NB4 (cell line): ENCODE results near the gene RAB11FIP3.

Experiments
- POLR2A ChIP-seq: IDR thresholded peaks from 2 replicates; pipeline ENCODE4 v1.6.1; 2011; ENCODE audit warnings: mild to moderate bottlenecking; ENCODE audit not compliant: insufficient read length; ENCODE audit errors: extremely low read depth
- TF ChIP-seq, protein P1 (sequence below): IDR thresholded peaks from one replicate; pipeline ENCODE4 v1.5.1; 2012; ENCODE audit warnings: low read depth, low read length

DNA sequence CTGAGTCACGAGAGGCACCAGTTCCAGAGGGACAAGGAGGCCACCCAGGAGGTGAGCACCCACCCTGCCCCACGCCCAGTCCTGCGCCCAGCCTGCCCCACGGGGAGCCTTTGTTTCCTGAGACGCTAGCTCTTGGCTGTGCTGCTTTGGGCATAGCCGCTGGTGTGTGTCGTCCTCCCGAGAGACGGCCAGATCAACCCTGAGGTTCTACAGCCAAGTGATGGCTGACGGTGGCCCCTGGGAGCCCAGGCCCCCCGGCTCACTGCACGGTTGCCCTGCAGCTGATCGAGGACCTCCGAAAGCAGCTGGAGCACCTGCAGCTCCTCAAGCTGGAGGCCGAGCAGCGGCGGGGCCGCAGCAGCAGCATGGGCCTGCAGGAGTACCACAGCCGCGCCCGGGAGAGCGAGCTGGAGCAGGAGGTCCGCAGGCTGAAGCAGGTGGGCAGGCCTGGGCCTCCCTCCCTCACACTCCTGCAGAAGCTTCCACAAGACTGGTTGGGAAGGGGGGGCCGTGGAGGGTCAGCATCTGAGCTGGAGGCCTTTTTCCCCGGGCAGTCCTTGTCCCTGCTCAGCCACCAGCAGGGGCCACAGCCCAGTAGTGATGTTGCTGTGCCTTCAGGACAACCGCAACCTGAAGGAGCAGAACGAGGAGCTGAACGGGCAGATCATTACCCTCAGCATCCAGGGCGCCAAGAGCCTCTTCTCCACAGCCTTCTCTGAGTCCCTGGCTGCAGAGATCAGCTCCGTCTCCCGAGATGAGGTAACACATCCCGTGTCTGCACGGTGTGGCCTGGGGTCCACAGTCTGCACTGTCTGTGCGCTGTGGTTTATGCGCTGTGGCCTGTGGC is 94.6 kb downstream of the RAB11FIP3 start:
- TF ChIP-seq, protein P1, sequence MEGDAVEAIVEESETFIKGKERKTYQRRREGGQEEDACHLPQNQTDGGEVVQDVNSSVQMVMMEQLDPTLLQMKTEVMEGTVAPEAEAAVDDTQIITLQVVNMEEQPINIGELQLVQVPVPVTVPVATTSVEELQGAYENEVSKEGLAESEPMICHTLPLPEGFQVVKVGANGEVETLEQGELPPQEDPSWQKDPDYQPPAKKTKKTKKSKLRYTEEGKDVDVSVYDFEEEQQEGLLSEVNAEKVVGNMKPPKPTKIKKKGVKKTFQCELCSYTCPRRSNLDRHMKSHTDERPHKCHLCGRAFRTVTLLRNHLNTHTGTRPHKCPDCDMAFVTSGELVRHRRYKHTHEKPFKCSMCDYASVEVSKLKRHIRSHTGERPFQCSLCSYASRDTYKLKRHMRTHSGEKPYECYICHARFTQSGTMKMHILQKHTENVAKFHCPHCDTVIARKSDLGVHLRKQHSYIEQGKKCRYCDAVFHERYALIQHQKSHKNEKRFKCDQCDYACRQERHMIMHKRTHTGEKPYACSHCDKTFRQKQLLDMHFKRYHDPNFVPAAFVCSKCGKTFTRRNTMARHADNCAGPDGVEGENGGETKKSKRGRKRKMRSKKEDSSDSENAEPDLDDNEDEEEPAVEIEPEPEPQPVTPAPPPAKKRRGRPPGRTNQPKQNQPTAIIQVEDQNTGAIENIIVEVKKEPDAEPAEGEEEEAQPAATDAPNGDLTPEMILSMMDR: no peak
- no peak for TF ChIP-seq POLR2A
